ENCODE measurements around the gene ZFP36L2. TPM values are rescaled to one million over a fixed set of nuclear protein-coding genes. Genes with fewer than 3 reads are reported as not detected.

ZFP36L2 gene
- total and polyA plus RNA-seq, 9 of the 15 experiments (the other 6 are each of a cell fraction or from before 2014, with no cell fraction given): 4.1 to 60.6 (median 20.3) TPM

DNA sequence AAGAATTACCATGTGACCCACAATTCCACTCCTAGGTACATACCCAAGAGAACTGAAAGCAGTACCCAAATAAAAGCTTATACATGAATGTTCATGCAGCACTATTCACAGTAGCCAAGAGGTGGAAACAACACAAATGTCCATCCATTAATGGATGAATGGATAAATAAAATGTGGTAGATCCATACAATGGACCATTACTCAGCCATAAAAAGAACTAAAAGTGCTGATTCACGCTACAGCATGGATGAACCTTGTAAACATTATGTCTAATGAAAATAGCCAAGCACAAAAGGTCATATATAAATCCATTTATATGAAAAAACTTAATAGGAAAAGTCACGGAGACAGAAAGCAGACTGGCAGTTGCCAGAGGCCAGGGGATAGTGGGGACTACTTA is 23.6 kb upstream of the ZFP36L2 start (continued):
- TF ChIP-seq, protein P1, sequence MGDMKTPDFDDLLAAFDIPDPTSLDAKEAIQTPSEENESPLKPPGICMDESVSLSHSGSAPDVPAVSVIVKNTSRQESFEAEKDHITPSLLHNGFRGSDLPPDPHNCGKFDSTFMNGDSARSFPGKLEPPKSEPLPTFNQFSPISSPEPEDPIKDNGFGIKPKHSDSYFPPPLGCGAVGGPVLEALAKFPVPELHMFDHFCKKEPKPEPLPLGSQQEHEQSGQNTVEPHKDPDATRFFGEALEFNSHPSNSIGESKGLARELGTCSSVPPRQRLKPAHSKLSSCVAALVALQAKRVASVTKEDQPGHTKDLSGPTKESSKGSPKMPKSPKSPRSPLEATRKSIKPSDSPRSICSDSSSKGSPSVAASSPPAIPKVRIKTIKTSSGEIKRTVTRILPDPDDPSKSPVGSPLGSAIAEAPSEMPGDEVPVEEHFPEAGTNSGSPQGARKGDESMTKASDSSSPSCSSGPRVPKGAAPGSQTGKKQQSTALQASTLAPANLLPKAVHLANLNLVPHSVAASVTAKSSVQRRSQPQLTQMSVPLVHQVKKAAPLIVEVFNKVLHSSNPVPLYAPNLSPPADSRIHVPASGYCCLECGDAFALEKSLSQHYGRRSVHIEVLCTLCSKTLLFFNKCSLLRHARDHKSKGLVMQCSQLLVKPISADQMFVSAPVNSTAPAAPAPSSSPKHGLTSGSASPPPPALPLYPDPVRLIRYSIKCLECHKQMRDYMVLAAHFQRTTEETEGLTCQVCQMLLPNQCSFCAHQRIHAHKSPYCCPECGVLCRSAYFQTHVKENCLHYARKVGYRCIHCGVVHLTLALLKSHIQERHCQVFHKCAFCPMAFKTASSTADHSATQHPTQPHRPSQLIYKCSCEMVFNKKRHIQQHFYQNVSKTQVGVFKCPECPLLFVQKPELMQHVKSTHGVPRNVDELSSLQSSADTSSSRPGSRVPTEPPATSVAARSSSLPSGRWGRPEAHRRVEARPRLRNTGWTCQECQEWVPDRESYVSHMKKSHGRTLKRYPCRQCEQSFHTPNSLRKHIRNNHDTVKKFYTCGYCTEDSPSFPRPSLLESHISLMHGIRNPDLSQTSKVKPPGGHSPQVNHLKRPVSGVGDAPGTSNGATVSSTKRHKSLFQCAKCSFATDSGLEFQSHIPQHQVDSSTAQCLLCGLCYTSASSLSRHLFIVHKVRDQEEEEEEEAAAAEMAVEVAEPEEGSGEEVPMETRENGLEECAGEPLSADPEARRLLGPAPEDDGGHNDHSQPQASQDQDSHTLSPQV (IDR thresholded peaks at IDR 0.05): no peak
- TF ChIP-seq, protein P2, sequence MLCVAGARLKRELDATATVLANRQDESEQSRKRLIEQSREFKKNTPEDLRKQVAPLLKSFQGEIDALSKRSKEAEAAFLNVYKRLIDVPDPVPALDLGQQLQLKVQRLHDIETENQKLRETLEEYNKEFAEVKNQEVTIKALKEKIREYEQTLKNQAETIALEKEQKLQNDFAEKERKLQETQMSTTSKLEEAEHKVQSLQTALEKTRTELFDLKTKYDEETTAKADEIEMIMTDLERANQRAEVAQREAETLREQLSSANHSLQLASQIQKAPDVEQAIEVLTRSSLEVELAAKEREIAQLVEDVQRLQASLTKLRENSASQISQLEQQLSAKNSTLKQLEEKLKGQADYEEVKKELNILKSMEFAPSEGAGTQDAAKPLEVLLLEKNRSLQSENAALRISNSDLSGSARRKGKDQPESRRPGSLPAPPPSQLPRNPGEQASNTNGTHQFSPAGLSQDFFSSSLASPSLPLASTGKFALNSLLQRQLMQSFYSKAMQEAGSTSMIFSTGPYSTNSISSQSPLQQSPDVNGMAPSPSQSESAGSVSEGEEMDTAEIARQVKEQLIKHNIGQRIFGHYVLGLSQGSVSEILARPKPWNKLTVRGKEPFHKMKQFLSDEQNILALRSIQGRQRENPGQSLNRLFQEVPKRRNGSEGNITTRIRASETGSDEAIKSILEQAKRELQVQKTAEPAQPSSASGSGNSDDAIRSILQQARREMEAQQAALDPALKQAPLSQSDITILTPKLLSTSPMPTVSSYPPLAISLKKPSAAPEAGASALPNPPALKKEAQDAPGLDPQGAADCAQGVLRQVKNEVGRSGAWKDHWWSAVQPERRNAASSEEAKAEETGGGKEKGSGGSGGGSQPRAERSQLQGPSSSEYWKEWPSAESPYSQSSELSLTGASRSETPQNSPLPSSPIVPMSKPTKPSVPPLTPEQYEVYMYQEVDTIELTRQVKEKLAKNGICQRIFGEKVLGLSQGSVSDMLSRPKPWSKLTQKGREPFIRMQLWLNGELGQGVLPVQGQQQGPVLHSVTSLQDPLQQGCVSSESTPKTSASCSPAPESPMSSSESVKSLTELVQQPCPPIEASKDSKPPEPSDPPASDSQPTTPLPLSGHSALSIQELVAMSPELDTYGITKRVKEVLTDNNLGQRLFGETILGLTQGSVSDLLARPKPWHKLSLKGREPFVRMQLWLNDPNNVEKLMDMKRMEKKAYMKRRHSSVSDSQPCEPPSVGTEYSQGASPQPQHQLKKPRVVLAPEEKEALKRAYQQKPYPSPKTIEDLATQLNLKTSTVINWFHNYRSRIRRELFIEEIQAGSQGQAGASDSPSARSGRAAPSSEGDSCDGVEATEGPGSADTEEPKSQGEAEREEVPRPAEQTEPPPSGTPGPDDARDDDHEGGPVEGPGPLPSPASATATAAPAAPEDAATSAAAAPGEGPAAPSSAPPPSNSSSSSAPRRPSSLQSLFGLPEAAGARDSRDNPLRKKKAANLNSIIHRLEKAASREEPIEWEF (CRISPR knock-in tag; IDR thresholded peaks at IDR 0.05): no peak
- TF ChIP-seq SMARCA5 (IDR thresholded peaks at IDR 0.05) (no peak), NFE2 (IDR thresholded peaks at IDR 0.05; ENCODE audit: low read depth) (peak; percentile 17; the same call in 1 of the 2 replicates), RNF2 (IDR thresholded peaks at IDR 0.05) (no peak), BRD9 (IDR thresholded peaks at IDR 0.05; ENCODE audit: low read depth, partially characterized antibody) (no peak), KHSRP (IDR thresholded peaks at IDR 0.05) (no peak), C11orf30 (IDR thresholded peaks at IDR 0.05; ENCODE audit: low read depth) (peak; percentile 43; the same call in 1 of the 2 replicates), HNRNPL (IDR thresholded peaks at IDR 0.05; ENCODE audit: low read depth, low read length) (no peak), SMAD1 (IDR thresholded peaks at IDR 0.05; ENCODE audit: low read depth, low read length, partially characterized antibody) (no peak), HLTF (IDR thresholded peaks at IDR 0.05) (no peak), MAFG (tag; conservative IDR thresholded peaks at IDR 0.05) (peak; percentile 49), ZNF316 (IDR thresholded peaks at IDR 0.05) (peak; percentile 76), SIN3B (IDR thresholded peaks at IDR 0.05; ENCODE audit: low read depth) (no peak), SMARCE1 (IDR thresholded peaks at IDR 0.05) (no peak), HDAC3 (IDR thresholded peaks at IDR 0.05; ENCODE audit: borderline replicate concordance, partially characterized antibody) (no peak)
- TF ChIP-seq, protein P3, sequence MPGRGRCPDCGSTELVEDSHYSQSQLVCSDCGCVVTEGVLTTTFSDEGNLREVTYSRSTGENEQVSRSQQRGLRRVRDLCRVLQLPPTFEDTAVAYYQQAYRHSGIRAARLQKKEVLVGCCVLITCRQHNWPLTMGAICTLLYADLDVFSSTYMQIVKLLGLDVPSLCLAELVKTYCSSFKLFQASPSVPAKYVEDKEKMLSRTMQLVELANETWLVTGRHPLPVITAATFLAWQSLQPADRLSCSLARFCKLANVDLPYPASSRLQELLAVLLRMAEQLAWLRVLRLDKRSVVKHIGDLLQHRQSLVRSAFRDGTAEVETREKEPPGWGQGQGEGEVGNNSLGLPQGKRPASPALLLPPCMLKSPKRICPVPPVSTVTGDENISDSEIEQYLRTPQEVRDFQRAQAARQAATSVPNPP (IDR thresholded peaks at IDR 0.05; ENCODE audit: borderline replicate concordance, insufficient read depth, insufficient read length): no peak
- TF ChIP-seq, protein P4, sequence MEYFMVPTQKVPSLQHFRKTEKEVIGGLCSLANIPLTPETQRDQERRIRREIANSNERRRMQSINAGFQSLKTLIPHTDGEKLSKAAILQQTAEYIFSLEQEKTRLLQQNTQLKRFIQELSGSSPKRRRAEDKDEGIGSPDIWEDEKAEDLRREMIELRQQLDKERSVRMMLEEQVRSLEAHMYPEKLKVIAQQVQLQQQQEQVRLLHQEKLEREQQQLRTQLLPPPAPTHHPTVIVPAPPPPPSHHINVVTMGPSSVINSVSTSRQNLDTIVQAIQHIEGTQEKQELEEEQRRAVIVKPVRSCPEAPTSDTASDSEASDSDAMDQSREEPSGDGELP (CRISPR knock-in tag; IDR thresholded peaks at IDR 0.05; ENCODE audit: borderline replicate concordance): no peak
- TF ChIP-seq, protein P5, sequence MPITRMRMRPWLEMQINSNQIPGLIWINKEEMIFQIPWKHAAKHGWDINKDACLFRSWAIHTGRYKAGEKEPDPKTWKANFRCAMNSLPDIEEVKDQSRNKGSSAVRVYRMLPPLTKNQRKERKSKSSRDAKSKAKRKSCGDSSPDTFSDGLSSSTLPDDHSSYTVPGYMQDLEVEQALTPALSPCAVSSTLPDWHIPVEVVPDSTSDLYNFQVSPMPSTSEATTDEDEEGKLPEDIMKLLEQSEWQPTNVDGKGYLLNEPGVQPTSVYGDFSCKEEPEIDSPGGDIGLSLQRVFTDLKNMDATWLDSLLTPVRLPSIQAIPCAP (CRISPR knock-in tag; IDR thresholded peaks at IDR 0.05; ENCODE audit: borderline replicate concordance): no peak

Measured in K562 (cell line).